SU-DHL-6 (cell line): ENCODE measurements around the gene MOB1A.

Experiments
- EZH2phosphoT487 ChIP-seq: fragments of 200-600 bp; sonication (generic), shearing (Covaris generic); conservative IDR thresholded peaks from 2 replicates; pipeline ENCODE4 v1.6.1; 2018; ENCODE audit warnings: mild to moderate bottlenecking, antibody characterized with exemption, low read length, moderate library complexity, mixed read lengths
- TF ChIP-seq, protein P1 (sequence below): fragments of 200-600 bp; sonication (generic); IDR thresholded peaks from one replicate; pipeline ENCODE4 v1.5.1; 2017; ENCODE audit warnings: antibody characterized with exemption, mild to moderate bottlenecking, low read length, moderate library complexity; ENCODE audit not compliant: insufficient read depth, poor library complexity, severe bottlenecking

DNA sequence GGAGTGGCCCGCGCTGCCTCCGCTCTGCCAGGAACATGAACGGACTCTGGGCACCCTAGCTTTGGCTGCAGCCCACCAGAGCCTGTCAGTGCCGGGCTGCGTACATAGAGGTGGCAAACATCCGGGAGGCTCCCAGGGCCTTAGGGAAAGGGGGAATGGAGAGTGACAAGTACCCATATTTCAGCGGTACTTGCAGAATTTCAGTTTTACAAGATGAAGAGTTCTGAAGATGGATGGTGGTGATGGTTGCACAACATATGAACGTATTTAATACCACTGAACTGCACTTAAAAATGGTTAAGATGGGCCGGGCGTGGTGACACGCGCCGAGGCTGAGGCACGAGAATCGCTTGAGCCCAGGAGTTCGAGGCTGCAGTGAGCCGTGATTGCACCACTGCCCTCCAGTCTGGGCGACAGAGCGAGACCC is 20.6 kb upstream of the MOB1A start:
- TF ChIP-seq, protein P1, sequence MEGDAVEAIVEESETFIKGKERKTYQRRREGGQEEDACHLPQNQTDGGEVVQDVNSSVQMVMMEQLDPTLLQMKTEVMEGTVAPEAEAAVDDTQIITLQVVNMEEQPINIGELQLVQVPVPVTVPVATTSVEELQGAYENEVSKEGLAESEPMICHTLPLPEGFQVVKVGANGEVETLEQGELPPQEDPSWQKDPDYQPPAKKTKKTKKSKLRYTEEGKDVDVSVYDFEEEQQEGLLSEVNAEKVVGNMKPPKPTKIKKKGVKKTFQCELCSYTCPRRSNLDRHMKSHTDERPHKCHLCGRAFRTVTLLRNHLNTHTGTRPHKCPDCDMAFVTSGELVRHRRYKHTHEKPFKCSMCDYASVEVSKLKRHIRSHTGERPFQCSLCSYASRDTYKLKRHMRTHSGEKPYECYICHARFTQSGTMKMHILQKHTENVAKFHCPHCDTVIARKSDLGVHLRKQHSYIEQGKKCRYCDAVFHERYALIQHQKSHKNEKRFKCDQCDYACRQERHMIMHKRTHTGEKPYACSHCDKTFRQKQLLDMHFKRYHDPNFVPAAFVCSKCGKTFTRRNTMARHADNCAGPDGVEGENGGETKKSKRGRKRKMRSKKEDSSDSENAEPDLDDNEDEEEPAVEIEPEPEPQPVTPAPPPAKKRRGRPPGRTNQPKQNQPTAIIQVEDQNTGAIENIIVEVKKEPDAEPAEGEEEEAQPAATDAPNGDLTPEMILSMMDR, result no peak
- no peak for TF ChIP-seq EZH2phosphoT487
